Dermis blood vessel endothelial cell (primary cell): ENCODE measurements around the gene SKP1. TPM values are rescaled to one million over a fixed set of nuclear protein-coding genes. Genes with fewer than 3 reads are reported as not detected.
"Not testable (repeated sequence)": the region's sequence is repeated elsewhere in the genome, so short reads cannot be mapped to it uniquely, and the experiment has no call there.

Source experiments
- DNase-seq: peaks from one replicate; pipeline ENCODE4 v3.0.0; 2010
- total RNA-seq: library from RNA; depleted of rRNA; stranded (reverse); fragments of >200 nt; gene quantifications from 2 replicates; pipeline ENCODE4 v1.2.3, GENCODE V29; 2014

SKP1 gene
- total RNA-seq, result 172 and 393 TPM in 2 replicates

DNA sequence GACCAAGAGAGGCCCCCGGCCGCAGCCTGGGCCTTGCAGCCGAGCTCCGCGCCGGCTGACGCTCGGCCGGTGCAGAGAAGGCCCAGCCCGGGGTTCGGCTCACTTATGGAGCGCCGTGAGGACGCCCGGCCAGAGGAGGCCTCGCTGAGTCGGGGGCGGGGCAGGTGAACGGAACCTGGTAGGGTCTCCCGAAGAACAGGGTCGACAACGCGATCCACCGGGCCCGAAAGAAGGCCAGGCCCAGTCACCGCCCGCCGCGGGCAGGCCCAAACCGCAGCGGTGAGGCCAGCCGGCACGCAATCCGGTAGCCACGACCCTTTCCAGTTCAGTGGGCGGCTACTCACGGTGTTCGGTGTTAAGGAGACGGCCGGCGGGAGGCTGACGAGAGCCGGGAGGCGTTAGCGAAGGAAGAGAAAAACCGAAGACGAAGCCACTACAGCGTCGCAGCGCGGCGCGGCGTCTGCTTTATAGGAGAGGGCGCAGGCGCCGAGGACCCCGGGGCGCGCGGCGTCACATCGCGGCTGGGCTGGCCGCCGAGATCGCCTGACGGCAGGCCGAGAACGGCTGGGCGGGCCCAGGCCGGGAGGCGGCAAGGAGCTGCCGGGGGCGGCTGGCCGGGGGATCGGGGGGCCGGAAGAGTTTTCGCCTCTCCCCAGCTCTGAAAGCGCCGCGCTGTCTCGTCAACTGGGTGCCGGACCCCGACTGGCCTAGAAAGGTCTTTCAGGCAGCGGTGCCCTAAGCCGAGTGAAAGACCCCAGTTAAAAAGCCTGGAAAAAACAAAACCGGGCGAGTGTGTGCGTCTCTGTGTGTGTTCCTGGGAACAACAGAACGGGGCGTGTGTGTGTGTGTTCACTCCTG lies at the start of gene SKP1:
SKP1 (minus strand) TSS at position 440 of the 858 bp plus-strand sequence. CDS start 2,928 bp downstream, outside the sequence.
- peak; percentile 87 for DNase-seq

DNA sequence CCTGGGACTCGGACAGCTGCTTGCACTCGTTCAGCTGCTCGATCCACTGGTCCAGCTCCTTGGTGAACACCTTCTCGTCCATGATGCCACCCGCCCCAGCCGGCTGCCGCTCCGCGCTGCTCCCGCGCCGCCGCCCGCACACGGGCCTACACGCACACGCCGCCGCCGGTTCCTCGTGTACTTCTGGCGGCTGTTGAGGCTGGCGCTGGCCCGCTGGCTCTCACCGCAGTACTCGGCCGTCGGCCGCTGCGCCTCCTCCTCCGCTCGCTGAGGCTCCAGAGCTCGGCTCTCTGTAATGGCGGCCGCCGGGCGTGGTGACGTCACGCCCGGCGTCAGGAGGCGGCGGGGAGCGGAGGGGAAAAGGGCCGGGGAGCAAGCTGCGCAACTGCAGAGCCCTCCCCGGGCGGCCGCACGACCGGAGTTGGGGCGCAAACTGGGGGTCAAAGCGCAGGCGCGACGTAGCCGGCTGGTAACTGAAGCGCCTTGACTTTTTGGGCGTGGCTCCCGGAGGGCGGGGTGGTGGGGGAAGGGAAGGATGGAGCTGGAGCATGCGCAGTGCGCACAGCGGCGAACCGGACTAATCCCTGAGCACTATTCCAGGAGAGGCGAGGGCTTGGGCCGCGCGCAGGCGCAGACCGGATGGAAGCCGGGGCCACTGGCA lies 49.2 kb upstream of the SKP1 start, which contains the start of gene PPP2CA:
PPP2CA (minus strand) TSS at position 294 of the 661 bp plus-strand sequence; CDS start at position 82, 212 bp downstream.
- peak; percentile 99 for DNase-seq

DNA sequence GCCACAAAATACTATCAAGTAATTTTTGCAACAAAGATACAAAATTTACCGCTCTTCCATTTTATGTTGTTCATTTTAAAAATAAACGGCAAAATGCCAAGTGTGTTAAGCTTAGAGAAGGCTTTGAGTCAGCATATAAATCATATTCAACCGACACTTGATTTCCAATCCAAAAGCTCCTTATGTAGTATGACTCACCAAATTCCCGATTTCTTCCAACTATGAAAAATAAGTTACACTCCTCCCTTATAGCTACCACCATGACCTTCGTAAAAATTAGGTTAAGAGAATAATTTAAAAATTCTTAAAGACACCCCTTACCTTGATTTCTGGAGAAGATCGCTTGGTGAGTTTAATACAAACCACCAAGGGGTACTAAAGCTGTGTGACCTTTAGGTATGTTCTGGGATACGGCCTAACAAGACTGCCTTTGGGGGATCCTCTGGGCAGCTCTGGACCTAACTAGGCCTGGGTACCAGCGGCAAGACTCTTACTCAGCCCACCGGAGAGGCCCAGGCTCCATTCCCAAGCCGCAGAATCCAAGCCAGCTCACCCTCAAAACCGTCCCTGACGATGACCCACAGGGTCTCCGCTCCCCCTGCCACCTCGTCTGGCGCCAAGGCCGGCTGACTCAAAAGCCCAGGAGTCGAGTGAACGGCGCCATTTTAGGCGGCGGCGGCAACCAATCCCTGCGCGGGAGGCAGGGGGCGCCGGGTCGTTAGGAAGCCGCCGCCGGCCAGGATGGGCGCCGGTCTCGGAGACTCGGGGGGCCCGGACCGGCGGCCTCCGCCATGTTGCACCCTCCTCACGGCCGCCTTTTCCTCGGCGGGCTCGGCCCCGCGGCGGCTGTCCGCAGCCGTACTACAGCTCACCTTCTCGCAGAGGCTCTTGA lies 48.4 kb upstream of the SKP1 start:
- DNase-seq, result peak; percentile 77

DNA sequence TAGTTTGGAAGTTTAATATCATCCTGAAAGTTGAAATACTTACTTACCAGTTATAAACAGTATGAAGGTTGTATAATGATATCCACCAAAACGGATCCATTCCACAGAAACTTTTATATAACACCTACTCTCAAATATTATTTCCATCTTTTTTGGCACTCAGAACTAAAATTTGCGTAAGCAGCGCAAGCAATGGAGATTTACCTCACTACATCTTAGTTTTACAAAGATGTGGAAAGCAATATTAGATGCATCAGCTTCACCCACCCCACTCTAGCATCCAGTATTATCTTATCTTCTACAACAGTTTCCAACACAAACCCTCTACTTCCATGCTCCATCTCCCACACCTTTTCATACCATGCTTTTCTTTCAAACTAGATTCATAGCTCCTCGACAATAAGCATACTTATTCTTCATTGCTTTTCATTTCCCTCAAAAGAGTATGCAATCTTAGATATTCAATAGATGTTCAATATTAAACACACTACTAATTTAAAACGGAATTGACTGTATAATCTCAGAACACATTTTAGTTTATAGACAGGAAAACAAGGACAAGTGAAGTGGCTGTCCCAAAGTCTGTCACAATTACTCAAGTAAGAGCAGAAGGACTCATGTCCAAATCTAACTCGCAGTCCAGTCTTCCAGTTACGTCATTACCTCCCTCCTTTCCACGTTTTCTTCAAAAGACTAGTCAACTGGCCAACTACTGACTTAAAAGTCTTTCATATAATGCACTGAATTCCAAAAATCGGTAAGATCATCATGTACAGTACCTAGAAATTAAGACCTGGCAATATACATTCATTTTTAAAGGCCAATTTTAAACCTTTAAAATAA lies 46.9 kb upstream of the SKP1 start:
- DNase-seq, result peak; percentile 36

DNA sequence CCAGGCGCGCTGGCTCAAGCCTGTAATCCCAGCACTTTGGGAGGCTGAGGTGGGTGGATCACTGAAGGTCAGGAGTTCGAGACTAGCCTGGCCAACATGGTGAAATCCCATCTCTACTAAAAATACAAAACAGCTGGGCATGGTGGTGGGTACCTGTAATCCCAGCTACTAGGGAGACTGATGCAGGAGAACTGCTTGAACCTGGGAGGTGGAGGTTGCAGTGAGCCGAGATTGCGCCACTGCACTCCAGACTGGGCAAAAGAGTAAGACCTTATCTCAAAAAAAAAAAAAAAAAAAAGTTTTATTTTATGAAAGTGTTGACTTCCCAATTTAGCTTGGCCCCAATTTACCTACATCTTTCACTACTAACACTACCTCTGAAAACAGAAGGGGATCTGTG lies 44.9 kb upstream of the SKP1 start:
- not testable (repeated sequence) for DNase-seq

DNA sequence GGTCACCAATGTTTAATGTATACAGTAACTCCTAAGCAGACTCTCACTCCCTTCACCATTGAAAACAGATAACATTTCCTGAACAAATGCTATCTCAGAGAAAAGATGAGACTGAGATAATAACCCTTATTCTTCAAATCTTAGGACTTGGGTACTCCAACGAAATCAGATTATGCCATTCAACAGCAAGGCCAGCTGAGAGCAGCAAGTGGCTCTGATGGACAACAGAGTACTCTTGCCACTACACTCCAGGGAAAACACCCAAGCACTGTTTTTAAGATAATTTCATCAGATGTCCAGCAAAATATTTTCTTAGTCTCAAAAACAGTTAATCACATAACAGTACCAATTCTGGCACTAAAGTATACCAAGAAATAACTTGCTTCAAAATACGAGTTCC lies 39.0 kb upstream of the SKP1 start:
- no peak for DNase-seq

DNA sequence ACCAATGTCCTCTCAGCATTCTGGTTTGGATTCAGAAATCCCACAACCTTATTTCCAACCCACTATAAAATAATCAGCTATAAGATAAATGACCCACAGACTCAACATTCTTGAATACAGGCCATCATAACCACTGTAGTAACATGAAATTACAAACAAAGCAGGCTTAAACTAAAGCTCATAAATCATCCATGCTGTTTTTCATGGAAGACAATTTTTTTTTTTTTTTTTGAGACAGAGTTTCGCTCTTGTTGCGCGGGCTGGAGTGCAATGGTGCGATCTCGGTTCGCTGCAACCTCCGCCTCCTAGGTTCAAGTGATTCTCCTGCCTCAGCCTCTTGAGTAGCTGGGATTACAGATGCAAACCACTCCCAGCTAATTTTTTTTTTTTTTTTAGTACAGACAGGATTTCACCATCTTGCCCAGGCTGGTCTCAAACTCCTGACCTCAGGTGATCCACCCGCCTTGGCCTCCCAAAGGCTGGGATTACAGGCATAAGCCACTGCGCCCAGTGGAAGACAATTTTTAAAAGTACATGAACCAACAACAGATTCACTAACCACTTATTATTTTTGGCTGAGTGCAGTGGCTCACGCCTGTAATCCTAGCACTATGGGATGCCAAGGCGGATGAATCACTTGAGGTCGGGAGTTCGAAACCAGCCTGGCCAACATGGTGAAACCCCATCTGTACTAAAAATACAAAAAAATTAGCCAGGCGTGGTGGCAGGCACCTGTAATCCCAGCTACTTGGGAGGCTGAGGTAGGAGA lies 34.7 kb upstream of the SKP1 start:
- DNase-seq, result not testable (repeated sequence)

DNA sequence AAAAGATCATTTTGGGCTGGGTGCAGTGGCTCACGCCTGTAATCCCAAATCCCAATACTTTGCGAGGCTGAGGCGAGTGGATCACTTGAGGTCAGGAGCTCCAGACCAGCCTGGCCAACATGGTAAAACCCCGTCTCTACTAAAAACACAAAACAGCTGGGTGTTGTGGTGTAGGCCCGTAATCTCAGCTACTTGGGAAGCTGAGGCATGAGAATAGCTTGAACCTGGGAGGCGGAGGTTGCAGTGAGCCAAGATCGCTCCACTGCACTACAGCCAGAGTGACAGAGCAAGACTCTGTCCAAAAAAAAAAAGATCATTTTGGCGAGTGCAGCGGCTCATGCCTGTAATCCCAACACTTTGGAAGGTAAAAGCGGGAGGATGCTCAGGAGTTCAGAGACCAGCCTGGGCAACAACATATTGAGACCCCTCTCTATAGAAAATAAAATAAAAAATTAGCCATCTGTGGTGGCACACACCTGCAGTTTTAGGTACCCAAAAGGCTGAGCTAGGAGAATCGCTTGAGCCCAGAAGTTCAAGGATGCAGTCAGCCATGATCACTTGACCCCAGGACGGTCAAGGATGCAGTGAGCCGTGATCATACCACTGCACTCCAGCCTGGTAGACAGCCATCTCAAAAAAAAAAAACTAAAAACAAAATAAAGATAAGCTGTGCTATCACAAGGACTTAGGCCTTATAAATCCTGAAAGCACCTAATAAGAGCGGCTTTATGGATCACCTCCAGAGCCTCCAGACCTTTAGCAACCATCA lies 32.9 kb upstream of the SKP1 start:
- no peak for DNase-seq

DNA sequence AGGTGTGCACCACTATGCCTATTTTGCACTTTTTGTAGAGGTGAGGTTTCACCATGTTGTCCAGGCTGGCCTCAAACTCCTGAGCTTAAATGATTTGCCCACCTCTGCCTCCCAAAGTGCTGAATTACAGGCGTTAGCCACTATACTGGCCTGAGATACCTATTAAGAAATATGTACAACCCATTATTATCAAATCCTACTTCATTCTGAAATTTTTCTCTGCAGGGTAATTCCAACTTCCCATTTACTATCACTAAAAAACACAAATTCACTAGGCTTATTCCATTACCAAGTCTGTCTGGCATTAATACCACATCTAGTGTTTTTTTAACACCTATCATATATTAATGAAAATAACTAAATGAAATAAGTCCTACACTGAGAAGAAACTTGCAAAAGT lies 30.9 kb upstream of the SKP1 start:
- DNase-seq, result no peak

DNA sequence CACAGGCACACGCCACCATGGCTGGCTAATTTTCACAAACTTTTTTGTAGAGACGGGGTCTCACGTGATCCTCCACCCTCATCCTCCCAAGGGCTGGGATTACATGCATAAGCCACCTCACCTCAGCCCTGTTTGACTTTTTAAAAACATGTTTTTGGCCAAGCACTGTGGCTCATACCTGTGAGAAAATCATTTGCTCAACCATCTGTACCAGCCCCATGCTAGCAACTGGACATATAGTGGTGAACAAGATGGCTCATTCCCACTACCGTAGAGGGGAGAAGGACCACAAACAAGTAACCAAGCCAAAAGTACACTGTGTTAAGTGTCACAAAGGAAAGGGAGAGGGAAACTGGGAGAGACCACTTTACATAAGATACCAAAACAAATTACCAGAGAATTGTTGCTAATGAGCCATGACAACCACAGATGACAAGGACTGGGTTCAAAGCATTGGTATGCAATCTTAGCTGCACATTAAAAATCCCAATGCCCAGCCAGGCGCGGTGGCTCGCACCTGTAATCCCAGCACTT lies 29.9 kb upstream of the SKP1 start:
- DNase-seq, result no peak

DNA sequence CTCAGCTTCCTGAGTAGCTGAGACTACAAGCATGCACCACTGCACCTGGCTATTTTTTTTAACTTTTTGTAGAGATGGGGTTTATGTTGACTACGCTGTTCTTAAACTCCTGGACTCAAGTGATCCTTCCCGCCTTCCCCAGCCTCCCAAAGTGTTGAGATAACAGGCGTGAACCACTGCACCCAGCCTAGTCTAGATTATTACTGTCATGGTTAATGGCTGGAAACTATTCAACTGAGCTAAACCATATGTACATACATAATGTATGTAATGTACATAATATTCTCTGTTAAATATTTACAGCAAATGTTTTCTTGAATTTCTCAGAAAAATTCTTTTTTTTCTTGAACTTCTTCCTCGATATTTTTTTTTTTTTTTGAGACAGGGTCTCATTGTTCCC lies 27.8 kb upstream of the SKP1 start:
- no peak for DNase-seq

DNA sequence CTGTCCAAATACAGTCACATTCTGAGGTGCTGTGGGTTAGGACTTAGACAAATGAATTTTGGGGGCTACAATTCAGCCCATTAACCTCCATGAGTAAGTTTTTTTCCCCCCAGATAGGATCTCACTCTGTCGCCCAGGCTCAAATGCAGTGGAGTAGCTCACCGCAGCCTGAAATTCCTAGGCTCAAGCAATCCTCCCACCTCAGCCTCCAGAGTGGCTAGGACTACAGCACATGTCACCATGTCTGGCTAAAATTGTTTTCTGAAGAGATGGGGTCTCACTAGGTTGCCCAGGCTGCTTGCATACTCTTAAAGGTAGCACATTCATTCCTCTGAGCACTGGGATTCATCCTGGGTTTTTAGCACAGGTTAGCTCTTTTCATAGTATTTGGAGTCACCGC lies 26.9 kb upstream of the SKP1 start:
- DNase-seq, result no peak

DNA sequence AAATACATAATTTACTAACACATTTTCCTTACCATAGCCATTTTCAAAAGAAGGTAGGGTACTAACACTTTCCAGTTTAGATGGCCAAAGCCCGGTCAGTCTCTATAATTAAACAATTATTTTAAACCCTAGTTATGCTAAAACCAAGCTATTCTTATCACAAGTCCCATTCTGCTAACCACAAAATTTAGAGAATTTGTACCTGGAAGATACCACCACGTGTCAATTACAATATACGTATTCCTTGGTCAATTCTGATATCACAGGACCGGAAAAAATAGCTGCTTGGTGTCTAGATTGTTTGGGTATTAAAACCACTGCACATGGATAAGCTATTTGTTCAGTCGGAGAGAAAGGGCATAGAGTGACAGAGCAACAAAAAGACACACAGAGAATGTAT lies 18.9 kb upstream of the SKP1 start:
- DNase-seq, result no peak

DNA sequence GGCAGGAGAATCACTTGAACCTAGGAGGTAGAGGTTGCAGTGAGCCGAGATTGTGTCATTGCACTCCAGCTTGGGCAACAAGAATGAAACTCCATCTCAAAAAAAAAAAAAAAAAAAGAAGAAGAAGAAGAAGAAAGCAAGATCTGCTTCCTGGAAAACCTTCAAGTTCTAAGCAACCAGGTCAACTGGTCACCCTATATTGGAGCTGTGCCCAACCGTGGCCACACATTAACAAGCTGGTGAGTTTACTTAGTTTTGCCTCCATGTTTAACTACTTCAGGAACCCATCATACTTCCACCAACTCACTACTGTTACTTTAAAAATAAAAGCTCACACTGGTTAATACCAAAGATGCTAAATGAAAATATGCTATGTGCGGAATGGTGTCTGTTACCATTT lies 12.3 kb upstream of the SKP1 start:
- no peak for DNase-seq

DNA sequence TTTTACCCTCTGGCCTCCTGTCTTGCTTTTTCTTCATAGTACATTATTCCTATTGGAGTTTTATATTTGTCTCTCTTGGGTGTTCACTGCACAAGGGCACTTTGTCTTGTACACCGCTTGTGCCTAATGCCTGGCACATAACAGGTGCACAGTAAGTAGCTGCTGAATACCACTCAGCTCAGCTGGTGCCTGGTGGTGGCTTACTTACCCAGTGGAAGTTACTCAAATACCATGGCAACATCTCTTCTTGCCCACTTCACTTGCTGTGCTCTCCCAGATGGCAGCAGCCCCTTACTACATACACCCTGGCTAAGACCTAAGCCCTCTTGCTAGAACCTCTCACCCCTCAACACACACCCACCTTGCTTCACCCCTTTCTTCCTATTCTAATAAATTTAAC lies 11.3 kb upstream of the SKP1 start:
- no peak for DNase-seq

DNA sequence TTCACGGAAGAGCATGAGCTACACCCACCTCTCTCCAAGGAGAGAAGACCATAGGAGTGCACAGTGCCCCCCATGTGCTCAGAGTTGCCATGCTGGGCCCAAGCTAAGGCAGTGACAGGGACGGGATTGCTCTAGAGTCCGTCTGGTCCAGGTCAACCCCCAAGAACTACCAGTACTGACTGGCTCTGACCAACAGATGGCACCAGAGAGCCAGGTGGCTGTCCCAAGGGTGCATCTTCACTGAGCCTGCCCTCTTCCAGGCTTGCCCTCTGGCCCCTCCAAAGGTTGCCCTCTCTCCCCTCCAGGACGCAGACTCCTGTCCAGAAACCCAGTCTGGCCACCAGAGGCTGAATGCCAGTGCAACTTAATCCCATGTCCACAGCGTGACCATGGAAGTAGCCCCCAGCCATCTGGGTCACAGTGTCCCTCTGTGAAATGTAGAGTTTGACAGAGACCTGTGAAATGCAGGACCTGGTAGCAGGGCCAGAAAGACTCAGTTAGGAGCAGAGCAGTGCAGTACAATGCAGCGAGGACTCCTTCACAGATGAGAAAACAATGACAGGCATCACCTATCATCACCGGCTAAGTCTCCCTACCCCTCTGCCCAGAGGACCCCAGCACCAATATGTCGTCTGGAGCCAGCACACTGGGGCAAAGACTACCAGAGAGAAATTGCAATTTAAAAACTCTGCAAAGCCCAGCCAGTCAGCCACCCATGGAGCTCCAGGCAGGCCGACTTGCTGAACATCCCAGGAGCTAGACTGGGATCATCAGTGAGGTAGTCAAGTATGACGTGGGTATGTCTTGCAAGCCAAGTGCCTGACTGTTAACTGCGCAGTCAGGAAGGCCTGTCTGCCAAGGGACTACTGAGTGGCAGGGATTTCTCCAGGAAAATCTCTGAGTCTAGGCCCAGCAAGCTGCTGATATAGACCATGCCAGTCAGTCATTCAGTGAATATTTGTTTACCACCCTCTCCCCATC lies 7.7 kb upstream of the SKP1 start:
- peak; percentile 81 for DNase-seq

DNA sequence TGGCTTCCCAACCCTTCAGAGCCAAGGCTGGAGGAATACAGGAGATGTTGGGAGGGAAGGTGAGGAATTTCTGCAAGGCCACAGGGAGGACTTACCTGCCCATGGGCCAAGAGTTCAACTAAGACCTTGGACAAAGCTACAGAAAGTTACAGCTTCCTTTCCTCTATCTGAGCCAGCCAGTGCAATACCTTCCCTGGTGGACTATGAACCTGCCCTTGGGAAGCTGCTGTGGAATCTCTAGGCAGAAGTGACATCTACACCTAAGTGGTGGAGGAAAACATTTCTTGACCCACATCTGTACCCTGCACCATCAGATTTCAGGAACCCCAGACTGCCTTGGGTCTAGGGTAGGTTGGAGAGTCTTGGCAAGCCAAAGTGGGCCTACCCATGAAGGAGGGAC lies 6.7 kb upstream of the SKP1 start:
- DNase-seq, result no peak

DNA sequence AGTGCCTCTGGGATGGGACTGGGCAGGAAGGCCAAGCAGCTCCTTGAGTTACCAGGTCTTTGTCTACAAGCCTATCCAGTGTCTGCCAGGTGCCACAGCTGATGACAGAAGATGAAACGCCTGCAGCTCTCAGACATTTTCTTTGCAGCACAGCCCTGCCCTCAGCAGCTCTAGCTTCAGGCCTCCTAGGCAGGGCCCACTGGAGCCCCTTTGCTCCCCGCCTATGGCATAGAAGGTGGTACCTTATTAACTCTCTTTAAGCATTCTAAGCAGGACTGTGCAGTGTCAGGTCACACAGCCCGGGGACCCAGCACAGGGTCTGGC lies 1.3 kb upstream of the SKP1 start:
- DNase-seq, result no peak
